Fibroblast of mammary gland (primary cell): ENCODE data around the gene WDPCP.

Experiments
- DNase-seq: peaks from one replicate; pipeline ENCODE4 v3.0.0-alpha.2; 2010; ENCODE audit warnings: low read depth
- H3K4me3 ChIP-seq: 2 replicates; pipeline ENCODE4 v1.5.1; 2011; ENCODE audit warnings: low read depth, mild to moderate bottlenecking, low read length, moderate library complexity; ENCODE audit not compliant: control insufficient read depth
- TF ChIP-seq, protein P1 (sequence below): conservative IDR thresholded peaks from 2 replicates; pipeline ENCODE4 v1.5.1; 2011; ENCODE audit warnings: low read depth, low read length, inconsistent platforms; ENCODE audit not compliant: control insufficient read depth, insufficient read depth

The WDPCP gene

DNA sequence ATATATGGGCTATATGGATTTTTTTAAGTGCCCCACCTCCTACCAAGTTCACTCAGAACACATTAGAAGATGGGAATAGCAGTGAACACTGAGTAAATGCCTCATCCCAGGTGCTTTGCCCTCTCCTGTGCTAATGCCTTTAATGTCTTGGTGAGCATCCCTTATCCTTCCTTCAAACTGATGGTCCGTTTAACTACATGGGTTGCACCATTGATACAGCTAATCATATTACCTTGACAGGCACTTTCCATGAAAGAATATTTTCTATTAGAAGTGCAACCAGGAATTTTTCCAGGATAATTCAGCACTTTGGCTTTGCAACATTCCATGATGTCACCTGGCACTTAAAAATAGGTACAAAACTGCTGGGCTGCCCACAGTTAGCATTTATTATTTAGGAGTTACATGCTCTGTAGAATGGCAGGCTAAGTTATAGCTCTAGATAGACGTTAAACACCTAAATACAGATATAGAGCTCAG lies 74.0 kb downstream of the WDPCP start:
- TF ChIP-seq, protein P1, sequence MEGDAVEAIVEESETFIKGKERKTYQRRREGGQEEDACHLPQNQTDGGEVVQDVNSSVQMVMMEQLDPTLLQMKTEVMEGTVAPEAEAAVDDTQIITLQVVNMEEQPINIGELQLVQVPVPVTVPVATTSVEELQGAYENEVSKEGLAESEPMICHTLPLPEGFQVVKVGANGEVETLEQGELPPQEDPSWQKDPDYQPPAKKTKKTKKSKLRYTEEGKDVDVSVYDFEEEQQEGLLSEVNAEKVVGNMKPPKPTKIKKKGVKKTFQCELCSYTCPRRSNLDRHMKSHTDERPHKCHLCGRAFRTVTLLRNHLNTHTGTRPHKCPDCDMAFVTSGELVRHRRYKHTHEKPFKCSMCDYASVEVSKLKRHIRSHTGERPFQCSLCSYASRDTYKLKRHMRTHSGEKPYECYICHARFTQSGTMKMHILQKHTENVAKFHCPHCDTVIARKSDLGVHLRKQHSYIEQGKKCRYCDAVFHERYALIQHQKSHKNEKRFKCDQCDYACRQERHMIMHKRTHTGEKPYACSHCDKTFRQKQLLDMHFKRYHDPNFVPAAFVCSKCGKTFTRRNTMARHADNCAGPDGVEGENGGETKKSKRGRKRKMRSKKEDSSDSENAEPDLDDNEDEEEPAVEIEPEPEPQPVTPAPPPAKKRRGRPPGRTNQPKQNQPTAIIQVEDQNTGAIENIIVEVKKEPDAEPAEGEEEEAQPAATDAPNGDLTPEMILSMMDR: no peak
- DNase-seq: no peak
- no peak overlapping the region for H3K4me3 ChIP-seq

DNA sequence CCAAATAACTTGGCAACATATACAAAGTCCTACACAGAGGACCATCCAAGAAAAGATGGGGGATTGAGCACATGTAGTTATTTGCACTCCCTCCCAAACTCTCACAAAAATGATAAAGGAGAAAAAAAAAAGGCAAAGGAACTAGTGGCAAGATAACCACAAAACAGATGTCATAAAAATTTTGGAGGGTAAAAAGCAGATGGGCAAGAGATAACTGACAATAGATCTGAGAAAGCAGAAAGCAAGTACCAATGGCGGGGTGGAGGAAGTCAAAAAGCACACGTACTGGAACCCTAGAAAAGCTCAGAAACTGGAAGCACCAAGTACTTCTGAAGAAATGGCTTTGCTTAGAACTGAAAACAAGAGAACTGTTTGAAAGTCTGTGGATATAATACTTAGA lies 82.0 kb downstream of the WDPCP start:
- TF ChIP-seq, protein P1: no peak
- no peak overlapping the region for H3K4me3 ChIP-seq
- DNase-seq: no peak

DNA sequence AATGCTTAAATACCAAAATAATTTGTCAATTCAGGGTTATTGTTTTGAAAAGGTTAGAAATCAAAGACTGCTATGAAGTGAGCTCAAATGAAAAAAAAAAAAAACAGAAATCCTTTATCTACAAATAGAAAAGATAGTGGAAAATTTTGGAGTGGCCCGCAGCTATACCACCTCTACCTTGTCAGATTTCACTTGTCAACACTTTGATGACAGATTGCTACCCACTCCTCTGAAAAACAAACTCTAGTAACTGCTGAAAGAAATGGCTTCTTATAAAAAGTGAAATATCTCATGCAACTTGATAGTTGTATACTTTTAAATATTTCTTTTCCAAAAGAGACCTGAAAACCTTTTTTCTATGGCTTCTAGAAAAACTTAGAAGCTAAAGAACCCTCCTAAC lies 84.5 kb downstream of the WDPCP start:
- TF ChIP-seq, protein P1: no peak
- no peak for DNase-seq
- H3K4me3 ChIP-seq: no peak overlapping the region

DNA sequence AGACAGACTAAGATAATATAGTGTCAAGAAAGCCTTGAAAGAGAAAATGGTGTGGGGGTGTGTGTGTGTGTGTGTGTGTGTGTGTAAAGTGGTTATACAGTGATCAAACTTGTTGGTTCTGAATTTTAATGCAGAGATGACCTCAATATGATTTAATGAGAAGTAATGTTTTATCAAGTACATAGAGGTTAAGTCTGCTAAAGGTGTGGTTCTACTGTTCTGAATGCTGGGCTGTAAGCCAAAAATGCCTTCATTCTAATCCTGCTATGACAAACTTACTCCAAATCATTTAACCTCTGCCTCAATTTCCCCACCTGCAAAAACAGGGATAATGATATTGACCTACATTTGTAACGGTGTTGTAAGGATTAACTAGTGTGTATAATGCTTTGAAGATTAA lies 87.9 kb downstream of the WDPCP start:
- H3K4me3 ChIP-seq: no peak overlapping the region
- TF ChIP-seq, protein P1: no peak
- no peak for DNase-seq

DNA sequence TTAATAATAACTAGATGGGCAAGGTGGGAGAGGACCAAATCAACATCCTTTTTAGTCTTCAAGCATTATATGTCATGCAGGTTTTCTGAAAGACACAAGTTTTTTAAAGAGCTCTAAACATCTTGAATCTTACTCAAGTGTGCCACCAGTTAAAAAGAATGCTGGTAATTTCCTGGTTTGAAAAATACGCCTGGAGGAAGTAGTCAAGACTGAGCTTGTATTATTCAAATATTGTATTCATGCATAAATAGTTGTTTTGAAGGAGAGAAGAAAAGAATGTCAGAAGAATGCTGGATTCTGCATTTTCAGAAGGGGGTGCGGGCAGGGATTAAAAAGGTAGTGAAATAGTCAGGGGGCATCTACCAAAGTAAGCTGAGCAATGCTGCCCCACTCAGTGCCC lies 90.7 kb downstream of the WDPCP start:
- H3K4me3 ChIP-seq: no peak overlapping the region
- DNase-seq: no peak
- TF ChIP-seq, protein P1: no peak

DNA sequence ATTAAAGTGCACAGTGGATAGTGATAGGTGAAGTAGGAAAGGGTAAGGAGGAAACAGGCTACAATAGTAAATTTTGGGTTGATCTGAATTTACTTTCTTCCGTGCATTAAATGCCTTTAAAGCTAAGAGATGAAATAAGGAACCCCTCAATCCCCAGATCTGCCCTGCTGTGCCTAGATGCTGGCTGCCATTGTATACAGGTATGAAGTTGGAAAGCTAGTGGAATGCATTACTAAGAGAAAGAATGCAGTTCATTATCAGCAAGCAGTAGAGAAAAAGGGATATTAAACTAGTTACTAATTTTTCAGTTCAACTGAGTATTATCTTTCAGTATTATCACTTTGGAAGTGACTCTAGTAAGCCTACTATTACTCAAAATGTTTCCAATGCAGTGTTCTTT lies 93.3 kb downstream of the WDPCP start:
- no peak overlapping the region for H3K4me3 ChIP-seq
- no peak for DNase-seq
- TF ChIP-seq, protein P1: no peak

DNA sequence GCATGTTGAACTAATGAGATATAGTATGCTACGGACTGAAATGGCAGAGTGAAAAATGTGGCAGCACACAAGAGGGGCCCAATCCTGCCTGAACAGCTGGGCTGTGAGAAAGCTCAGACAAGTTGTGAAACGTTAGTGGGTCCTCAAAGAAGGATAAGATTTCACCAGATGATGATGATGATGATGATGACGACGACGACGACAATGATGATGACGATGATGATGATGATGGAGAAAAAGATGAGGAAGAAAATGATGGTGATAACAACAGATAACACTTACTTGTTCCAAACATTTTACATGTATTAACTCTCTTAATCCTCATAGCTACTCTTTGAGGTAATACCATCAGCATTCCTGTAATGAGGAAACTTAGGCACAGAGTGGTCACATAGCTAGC lies 94.2 kb downstream of the WDPCP start:
- TF ChIP-seq, protein P1: no peak
- DNase-seq: no peak

More for the DNA sequence above, 94.2 kb downstream of the WDPCP start:
- no peak overlapping the region for H3K4me3 ChIP-seq
